CD4-positive, alpha-beta T cell (primary cell): ENCODE measurements around the gene CR1L. TPM values are rescaled to one million over a fixed set of nuclear protein-coding genes. Genes with fewer than 3 reads are reported as not detected.

Experiments
- ATAC-seq: fragments of 200-7000 bp; cut with Tn5 transposase; one replicate; pipeline ENCODE4 v1.10.0; 2022; ENCODE audit warnings: mild to moderate bottlenecking; ENCODE audit not compliant: poor library complexity
- CTCF ChIA-PET: fragments of 350-600 bp; sonication (Branson Sonifier 250); formaldehyde crosslinking; loops from one replicate; lab custom pipeline; 2021; ENCODE audit warnings: antibody characterized with exemption, inconsistent platforms; lab: Charles Lee
- POLR2A ChIA-PET: fragments of 350-600 bp; sonication (Branson Sonifier 250); formaldehyde crosslinking; loops from one replicate; lab custom pipeline; 2021; ENCODE audit warnings: antibody characterized with exemption, inconsistent platforms; lab: Charles Lee
- DNase-seq, 14 experiments: peaks; one replicate each; pipeline ENCODE4 v3.0.0-alpha.2; 2013 to 2020; ENCODE audit warnings: mixed read lengths in 2 of 14
- H3K27ac ChIP-seq, 2 donors: one replicate each; pipeline versions ENCODE4 v1.5.1 to v1.7.0; 2013; ENCODE audit warnings: low read length in 2 of 2, low read depth in 1 of 2, mild to moderate bottlenecking in 1 of 2
- H3K27me3 ChIP-seq, 2 experiments: 1 replicate in 1 of 2; 2 replicates in 1 of 2; pipeline versions ENCODE4 v1.6.1 to v1.7.0; 2013; ENCODE audit warnings: low read length in 2 of 2, control low read depth in 1 of 2, mild to moderate bottlenecking in 1 of 2, moderate library complexity in 1 of 2; ENCODE audit not compliant: insufficient read depth in 2 of 2, control insufficient read depth in 1 of 2
- H3K36me3 ChIP-seq: one replicate; pipeline ENCODE4 v1.6.1; 2013; ENCODE audit warnings: low read length, control low read depth; ENCODE audit not compliant: insufficient read depth
- H3K4me1 ChIP-seq: one replicate; pipeline ENCODE4 v1.6.1; 2013; ENCODE audit warnings: low read length, control low read depth; ENCODE audit not compliant: insufficient read depth
- H3K4me3 ChIP-seq: one replicate; pipeline ENCODE4 v1.5.1; 2013; ENCODE audit warnings: mild to moderate bottlenecking, low read length, moderate library complexity
- H3K9me3 ChIP-seq, 2 experiments: 1 replicate in 1 of 2; 2 replicates in 1 of 2; pipeline versions ENCODE4 v1.6.1 to v1.7.0; 2013; ENCODE audit warnings: low read length in 2 of 2, mild to moderate bottlenecking in 2 of 2, control low read depth in 1 of 2, moderate library complexity in 1 of 2; ENCODE audit not compliant: control insufficient read depth in 1 of 2, insufficient read depth in 1 of 2
- H3K27ac Mint-ChIP-seq: one replicate; pipeline ENCODE4 v1.8.0; 2020; ENCODE audit warnings: mixed read lengths
- H3K27me3 Mint-ChIP-seq: one replicate; pipeline ENCODE4 v1.8.0; 2021; ENCODE audit warnings: mixed read lengths
- H3K36me3 Mint-ChIP-seq: one replicate; pipeline ENCODE4 v1.8.0; 2021; ENCODE audit warnings: low read depth, mixed read lengths
- H3K4me1 Mint-ChIP-seq: one replicate; pipeline ENCODE4 v1.8.0; 2021; ENCODE audit warnings: low read depth, mixed read lengths
- H3K4me3 Mint-ChIP-seq: one replicate; pipeline ENCODE4 v1.8.0; 2020; ENCODE audit warnings: mild to moderate bottlenecking, mixed read lengths
- H3K9me3 Mint-ChIP-seq: one replicate; pipeline ENCODE4 v1.8.0; 2020; ENCODE audit warnings: mixed read lengths
- intact Hi-C, 2 experiments: fragments of 100-400 bp; cut with DNase I in 1 of 2; cut with micrococcal nuclease in 1 of 2; formaldehyde crosslinking; loops; one replicate each; pipeline versions ENCODE4 v1.15.1 to v1.9.0; 2023 to 2025; cut with DNase I, micrococcal nuclease
- total RNA-seq, 174 experiments: library from RNA in 2 of 174; stranded (reverse) in 2 of 174; gene quantifications; one replicate each; pipeline ENCODE4 v1.2.3 and lab custom pipeline; 2021 to 2026
- TF ChIP-seq, protein P1 (sequence below): fragments of 200-600 bp; IDR thresholded peaks from one replicate; pipeline ENCODE4 v1.8.0; 2022; ENCODE audit warnings: antibody characterized with exemption, mild to moderate bottlenecking

Gene CR1L
- total RNA-seq, 2 experiments from 2014 or later = not detected

GRCh38 chr1:207754011-207754410, 109.1 kb downstream of the CR1L start:
- Mint-ChIP-seq H3K36me3 (peaks cover 55% of the 10 kb centered on the region), H3K4me3 (peak overlapping the region; percentile 95), H3K27ac (peak overlapping the region; percentile 35), H3K4me1 (peaks cover 77% of the 10 kb centered on the region), H3K9me3 (no peaks in the 10 kb centered on the region), H3K27me3 (no peaks in the 10 kb centered on the region)
- peaks cover 31% of the 10 kb centered on the region for H3K4me1 ChIP-seq
- H3K27ac ChIP-seq = no peak overlapping the region
- no peak for ATAC-seq
- CTCF ChIA-PET = interaction anchor here (0.7 to 1.2 kb wide), 2 partner anchors 43 to 70 kb away, joined by 3 to 4 read pairs; no protein-coding TSS in a partner anchor
- no peaks in the 10 kb centered on the region for H3K27me3 ChIP-seq
- H3K4me3 ChIP-seq = no peak overlapping the region
- no peaks in the 10 kb centered on the region for H3K9me3 ChIP-seq
- TF ChIP-seq, protein P1, sequence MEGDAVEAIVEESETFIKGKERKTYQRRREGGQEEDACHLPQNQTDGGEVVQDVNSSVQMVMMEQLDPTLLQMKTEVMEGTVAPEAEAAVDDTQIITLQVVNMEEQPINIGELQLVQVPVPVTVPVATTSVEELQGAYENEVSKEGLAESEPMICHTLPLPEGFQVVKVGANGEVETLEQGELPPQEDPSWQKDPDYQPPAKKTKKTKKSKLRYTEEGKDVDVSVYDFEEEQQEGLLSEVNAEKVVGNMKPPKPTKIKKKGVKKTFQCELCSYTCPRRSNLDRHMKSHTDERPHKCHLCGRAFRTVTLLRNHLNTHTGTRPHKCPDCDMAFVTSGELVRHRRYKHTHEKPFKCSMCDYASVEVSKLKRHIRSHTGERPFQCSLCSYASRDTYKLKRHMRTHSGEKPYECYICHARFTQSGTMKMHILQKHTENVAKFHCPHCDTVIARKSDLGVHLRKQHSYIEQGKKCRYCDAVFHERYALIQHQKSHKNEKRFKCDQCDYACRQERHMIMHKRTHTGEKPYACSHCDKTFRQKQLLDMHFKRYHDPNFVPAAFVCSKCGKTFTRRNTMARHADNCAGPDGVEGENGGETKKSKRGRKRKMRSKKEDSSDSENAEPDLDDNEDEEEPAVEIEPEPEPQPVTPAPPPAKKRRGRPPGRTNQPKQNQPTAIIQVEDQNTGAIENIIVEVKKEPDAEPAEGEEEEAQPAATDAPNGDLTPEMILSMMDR = no peak
- intact Hi-C loops = loop anchor here (5.0 to 10.0 kb wide), 4 partner anchors 43 to 699 kb away; partner anchors contain the start of genes CD55 (in 1 of the 2), PFKFB2 (in 1 of the 2) and YOD1 (in 1 of the 2)
- DNase-seq = no peak
- peaks cover 21% of the 10 kb centered on the region for H3K36me3 ChIP-seq
- POLR2A ChIA-PET = no interaction called here

DNA sequence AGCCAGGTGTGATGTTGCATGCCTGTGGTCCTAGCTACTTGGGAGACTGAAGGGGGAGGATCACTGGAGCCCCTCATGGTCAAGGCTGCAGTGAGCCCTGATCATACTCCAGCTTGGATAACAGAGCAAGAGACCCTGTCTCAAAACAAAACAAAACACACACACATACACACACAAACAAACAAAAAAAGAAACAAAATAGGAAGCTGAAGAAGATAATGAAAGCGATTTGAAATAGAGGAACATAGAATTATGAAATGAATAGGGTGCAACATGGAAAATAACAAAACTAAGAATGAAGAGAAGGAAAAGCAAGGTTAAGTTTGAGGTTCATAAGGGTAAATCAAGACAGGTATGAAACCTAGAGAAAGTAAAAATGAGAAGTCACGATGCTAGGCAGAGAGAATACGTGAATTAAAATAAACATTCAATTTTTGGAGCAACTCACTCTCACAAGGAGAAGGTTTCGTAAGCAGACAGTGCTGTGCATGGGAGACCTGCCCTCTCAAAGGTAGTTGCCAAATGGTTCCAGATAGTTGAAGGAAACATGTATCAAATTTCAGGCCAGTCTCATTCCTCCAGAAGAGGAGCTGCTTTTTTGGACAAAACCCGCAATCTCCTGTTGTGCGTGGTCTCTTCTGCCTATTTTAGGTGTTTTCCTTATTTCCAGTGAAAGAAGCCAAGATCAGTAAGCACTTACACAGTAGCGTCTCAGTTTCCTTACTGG, 110.2 kb downstream of the CR1L start:
- Mint-ChIP-seq H3K4me1 (peaks cover 68% of the 10 kb centered on the region), H3K4me3 (peak overlapping the region; percentile 14), H3K36me3 (peaks cover 66% of the 10 kb centered on the region), H3K27ac (peak overlapping the region; percentile 35), H3K9me3 (no peaks in the 10 kb centered on the region), H3K27me3 (no peaks in the 10 kb centered on the region)
- ChIA-PET CTCF (interaction anchor here (0.7 to 1.1 kb wide), 3 partner anchors 42 to 68 kb away, joined by 3 to 4 read pairs (median 3); no protein-coding TSS in a partner anchor), POLR2A (no interaction called here)
- no peaks in the 10 kb centered on the region for H3K9me3 ChIP-seq
- peaks cover 32% of the 10 kb centered on the region for H3K36me3 ChIP-seq
- intact Hi-C loops = loop anchor here (5.0 to 10.0 kb wide), 5 partner anchors 42 to 700 kb away; partner anchors contain the start of genes CD55 (in 1 of the 2), PFKFB2 (in 1 of the 2) and YOD1 (in 1 of the 2)
- ATAC-seq (no peak), DNase-seq (no peak)
- no peak overlapping the region for H3K4me3 ChIP-seq
- no peak overlapping the region for H3K27ac ChIP-seq
- TF ChIP-seq, protein P1 = no peak
- H3K4me1 ChIP-seq = peaks cover 27% of the 10 kb centered on the region
- H3K27me3 ChIP-seq = no peaks in the 10 kb centered on the region

GRCh38 chr1:207755846-207756693, 111.1 kb downstream of the CR1L start:
- Mint-ChIP-seq H3K4me1 (peaks cover 64% of the 10 kb centered on the region), H3K27me3 (no peaks in the 10 kb centered on the region), H3K27ac (no peak overlapping the region), H3K9me3 (no peaks in the 10 kb centered on the region), H3K36me3 (peaks cover 74% of the 10 kb centered on the region), H3K4me3 (no peak overlapping the region)
- intact Hi-C loops = loop anchor here in 1 of 2 experiments (5.0 to 10.0 kb wide), 3 partner anchors 206 to 701 kb away; partner anchors contain the start of genes CD55, PFKFB2 and YOD1
- TF ChIP-seq, protein P1 = no peak
- Histone ChIP-seq H3K4me1 (peaks cover 27% of the 10 kb centered on the region), H3K4me3 (no peak overlapping the region), H3K36me3 (peaks cover 39% of the 10 kb centered on the region), H3K27ac (no peak overlapping the region), H3K27me3 (no peaks in the 10 kb centered on the region), H3K9me3 (no peaks in the 10 kb centered on the region)
- DNase-seq (no peak), ATAC-seq (no peak)
- ChIA-PET CTCF (interaction anchor here (1.1 kb wide), 1 partner anchor 58 kb away, joined by 3 read pairs; no protein-coding TSS in a partner anchor), POLR2A (no interaction called here)
